DOHH2 (cell line): ENCODE measurements around the gene ACTG1.

Experiments used
- H3F3A ChIP-seq: fragments of 200-600 bp; sonication (generic), shearing (Covaris generic); 2 replicates; pipeline ENCODE4 v1.6.0; 2016; ENCODE audit warnings: antibody characterized with exemption, mild to moderate bottlenecking; ENCODE audit not compliant: control insufficient read depth, insufficient read depth
- H3K27ac ChIP-seq: fragments of 200-600 bp; sonication (generic); 2 replicates; pipeline ENCODE4 v1.5.1; 2014; ENCODE audit warnings: low read depth, mild to moderate bottlenecking, low read length, moderate library complexity
- H3K27me3 ChIP-seq: fragments of 200-600 bp; sonication (generic); 2 replicates; pipeline ENCODE4 v1.6.1; 2014; ENCODE audit warnings: mild to moderate bottlenecking, low read length, mixed read lengths; ENCODE audit not compliant: control insufficient read depth
- H3K36me3 ChIP-seq: fragments of 200-600 bp; sonication (generic); 2 replicates; pipeline ENCODE4 v1.6.1; 2014; ENCODE audit warnings: mild to moderate bottlenecking, low read length, moderate library complexity, mixed read lengths; ENCODE audit not compliant: control insufficient read depth
- H3K4me1 ChIP-seq: fragments of 200-600 bp; sonication (generic); 2 replicates; pipeline ENCODE4 v1.6.1; 2014; ENCODE audit warnings: mild to moderate bottlenecking, low read length, mixed read lengths; ENCODE audit not compliant: control insufficient read depth
- H3K4me2 ChIP-seq: fragments of 200-600 bp; sonication (generic); 2 replicates; pipeline ENCODE4 v1.6.0; 2014; ENCODE audit warnings: mild to moderate bottlenecking, low read length, moderate library complexity
- H3K4me3 ChIP-seq: fragments of 200-600 bp; sonication (generic); 2 replicates; pipeline ENCODE4 v1.5.1; 2014; ENCODE audit warnings: mild to moderate bottlenecking, low read length, mixed read lengths
- H3K79me2 ChIP-seq: fragments of 200-600 bp; sonication (generic); 2 replicates; pipeline ENCODE4 v1.6.1; 2014; ENCODE audit warnings: mild to moderate bottlenecking, low read length, mixed read lengths; ENCODE audit not compliant: control insufficient read depth
- H3K9me2 ChIP-seq: fragments of 200-600 bp; sonication (generic); replicated peaks from 2 replicates; pipeline ENCODE4 v1.6.1; 2014; ENCODE audit warnings: mild to moderate bottlenecking, low read length, mixed read lengths; ENCODE audit not compliant: control insufficient read depth
- H3K9me3 ChIP-seq: fragments of 200-600 bp; sonication (generic); 2 replicates; pipeline ENCODE4 v1.6.1; 2014; ENCODE audit warnings: antibody characterized with exemption, low read length, mixed read lengths; ENCODE audit not compliant: control insufficient read depth, insufficient read depth
- H4K20me1 ChIP-seq: fragments of 200-600 bp; sonication (generic); 2 replicates; pipeline ENCODE4 v1.6.0; 2014; ENCODE audit warnings: low read depth, mild to moderate bottlenecking, antibody characterized with exemption, low read length, moderate library complexity; ENCODE audit not compliant: control insufficient read depth, insufficient read depth
- EZH2phosphoT487 ChIP-seq: fragments of 200-600 bp; sonication (generic); IDR thresholded peaks from 2 replicates; pipeline ENCODE4 v1.6.1; 2017; ENCODE audit warnings: borderline replicate concordance, mild to moderate bottlenecking, antibody characterized with exemption, low read length, moderate library complexity, mixed read lengths
- TF ChIP-seq, protein P1 (sequence below): fragments of 200-600 bp; sonication (generic); IDR thresholded peaks from one replicate; pipeline ENCODE4 v1.5.1; 2014; ENCODE audit warnings: antibody characterized with exemption, mild to moderate bottlenecking, low read depth, low read length; ENCODE audit not compliant: poor library complexity, severe bottlenecking

The ACTG1 gene

DNA sequence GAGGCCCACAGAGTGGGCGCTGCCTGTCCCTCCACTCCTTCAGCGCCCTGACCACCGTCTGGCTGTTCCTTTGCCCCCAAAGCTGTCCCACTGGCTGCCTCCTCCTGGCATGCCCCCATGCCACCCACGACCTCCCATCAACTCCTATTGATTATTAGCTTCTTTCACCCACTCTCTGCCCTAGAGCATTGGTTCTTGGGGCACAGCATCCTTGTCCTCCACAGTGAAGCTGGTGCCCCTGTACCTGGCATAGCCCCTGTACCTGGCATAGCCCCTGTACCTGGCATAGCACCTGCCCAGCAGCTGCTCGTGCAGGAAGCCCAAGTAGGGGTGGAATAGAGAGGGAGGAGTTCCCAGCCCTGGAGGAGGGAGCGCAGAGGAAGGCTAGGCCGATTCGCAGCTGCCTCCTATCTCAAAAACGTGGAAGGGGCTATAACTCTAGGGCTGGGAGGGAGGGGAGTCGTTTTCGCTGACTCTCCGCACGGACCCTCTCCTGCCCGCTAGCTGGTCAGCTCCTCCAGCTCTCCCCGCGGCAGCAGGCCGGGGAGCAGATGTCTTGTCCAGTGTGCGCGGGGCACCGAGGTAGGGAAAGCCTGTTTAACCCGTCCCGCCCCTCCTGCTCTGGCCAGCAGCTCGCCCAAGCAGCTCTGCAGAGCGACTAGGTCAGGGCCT is 5.7 kb upstream of the ACTG1 start:
- Histone ChIP-seq H3K27ac (peak overlapping the region; percentile 93), H3K27me3 (no peaks in the 10 kb centered on the region), H3K9me2 (no peaks in the 10 kb centered on the region), H3K79me2 (peaks cover 30% of the 10 kb centered on the region), H3K4me3 (peak overlapping the region; percentile 88), H3K4me2 (peak overlapping the region; percentile 84), H3F3A (peaks cover 48% of the 10 kb centered on the region), H3K9me3 (no peaks in the 10 kb centered on the region), H4K20me1 (no peaks in the 10 kb centered on the region), H3K4me1 (peaks cover 62% of the 10 kb centered on the region), H3K36me3 (peaks cover 9% of the 10 kb centered on the region; the same call in 1 of the 2 replicates)
- no peak for TF ChIP-seq EZH2phosphoT487
- TF ChIP-seq, protein P1, sequence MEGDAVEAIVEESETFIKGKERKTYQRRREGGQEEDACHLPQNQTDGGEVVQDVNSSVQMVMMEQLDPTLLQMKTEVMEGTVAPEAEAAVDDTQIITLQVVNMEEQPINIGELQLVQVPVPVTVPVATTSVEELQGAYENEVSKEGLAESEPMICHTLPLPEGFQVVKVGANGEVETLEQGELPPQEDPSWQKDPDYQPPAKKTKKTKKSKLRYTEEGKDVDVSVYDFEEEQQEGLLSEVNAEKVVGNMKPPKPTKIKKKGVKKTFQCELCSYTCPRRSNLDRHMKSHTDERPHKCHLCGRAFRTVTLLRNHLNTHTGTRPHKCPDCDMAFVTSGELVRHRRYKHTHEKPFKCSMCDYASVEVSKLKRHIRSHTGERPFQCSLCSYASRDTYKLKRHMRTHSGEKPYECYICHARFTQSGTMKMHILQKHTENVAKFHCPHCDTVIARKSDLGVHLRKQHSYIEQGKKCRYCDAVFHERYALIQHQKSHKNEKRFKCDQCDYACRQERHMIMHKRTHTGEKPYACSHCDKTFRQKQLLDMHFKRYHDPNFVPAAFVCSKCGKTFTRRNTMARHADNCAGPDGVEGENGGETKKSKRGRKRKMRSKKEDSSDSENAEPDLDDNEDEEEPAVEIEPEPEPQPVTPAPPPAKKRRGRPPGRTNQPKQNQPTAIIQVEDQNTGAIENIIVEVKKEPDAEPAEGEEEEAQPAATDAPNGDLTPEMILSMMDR = no peak

DNA sequence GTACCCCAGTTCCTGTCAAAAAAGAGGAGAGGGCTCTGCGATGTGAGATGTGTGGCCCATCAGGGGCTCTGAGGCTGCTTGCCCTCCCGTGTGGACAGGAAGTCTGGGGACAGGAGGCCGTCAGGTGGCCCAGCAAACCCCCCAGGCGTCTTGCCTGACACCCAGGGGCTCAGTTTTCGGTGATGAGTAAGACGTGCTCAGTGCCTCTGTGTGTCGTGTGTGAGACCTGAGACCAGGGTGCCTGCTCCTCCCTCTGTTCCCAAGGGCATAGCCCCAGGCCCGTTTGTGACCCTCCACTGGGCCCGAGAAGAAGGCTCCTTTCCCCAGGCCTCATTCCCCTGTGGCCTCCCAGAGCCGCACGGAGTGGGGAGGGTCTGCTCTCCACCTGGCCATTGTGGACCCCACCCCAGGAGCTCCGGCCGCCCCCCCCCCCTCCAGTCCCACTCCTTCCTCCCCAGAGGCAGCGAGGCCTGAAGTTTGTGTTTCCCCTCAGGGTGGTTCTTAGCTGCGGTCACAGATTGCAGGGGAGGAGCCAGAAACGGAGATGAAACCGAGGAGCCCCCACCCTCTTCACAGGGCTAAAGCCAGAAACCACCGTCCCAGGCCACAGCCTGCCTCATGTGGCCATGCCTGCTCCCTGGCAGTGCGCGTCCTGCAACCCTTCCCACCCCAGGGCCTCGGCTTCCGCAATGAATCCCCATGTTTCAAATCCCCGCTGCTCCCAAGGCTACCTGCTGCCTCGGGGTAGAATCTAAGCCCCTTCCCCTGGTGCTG is 4.9 kb upstream of the ACTG1 start:
- Histone ChIP-seq H3K27me3 (no peaks in the 10 kb centered on the region), H3K4me3 (peak overlapping the region; percentile 88), H3F3A (peaks cover 48% of the 10 kb centered on the region), H3K4me2 (peak overlapping the region; percentile 84), H4K20me1 (no peaks in the 10 kb centered on the region), H3K4me1 (peaks cover 64% of the 10 kb centered on the region), H3K27ac (peak overlapping the region; percentile 93), H3K9me2 (no peaks in the 10 kb centered on the region), H3K79me2 (peaks cover 34% of the 10 kb centered on the region), H3K9me3 (no peaks in the 10 kb centered on the region), H3K36me3 (peaks cover 12% of the 10 kb centered on the region)
- TF ChIP-seq, protein P1 = no peak
- no peak for TF ChIP-seq EZH2phosphoT487

GRCh38 chr17:81517009-81517338 is 4.4 kb upstream of the ACTG1 start:
- H3K4me2 ChIP-seq = peak overlapping the region; percentile 84
- peaks cover 18% of the 10 kb centered on the region for H3K36me3 ChIP-seq
- H3K9me2 ChIP-seq = no peaks in the 10 kb centered on the region
- no peak for TF ChIP-seq EZH2phosphoT487
- TF ChIP-seq, protein P1 = no peak
- peaks cover 51% of the 10 kb centered on the region for H3F3A ChIP-seq
- no peaks in the 10 kb centered on the region for H3K9me3 ChIP-seq
- peak overlapping the region; percentile 93 for H3K27ac ChIP-seq
- H3K79me2 ChIP-seq = peaks cover 40% of the 10 kb centered on the region
- no peaks in the 10 kb centered on the region for H3K27me3 ChIP-seq
- peaks cover 4% of the 10 kb centered on the region; the same call in 1 of the 2 replicates for H4K20me1 ChIP-seq
- H3K4me1 ChIP-seq = peaks cover 64% of the 10 kb centered on the region
- peak overlapping the region; percentile 88 for H3K4me3 ChIP-seq
